Spleen (tissue), 7 donors: ENCODE results near the gene PDPR.
"Not testable (repeated sequence)": the region's sequence is repeated elsewhere in the genome, so short reads cannot be mapped to it uniquely, and the experiment has no call there.

Source experiments
- CTCF ChIP-seq, 11 experiments: fragments of 200-600 bp in 7 of 11; fragments of 450-650 bp in 4 of 11; sonication (generic) in 4 of 11; IDR thresholded peaks in 8 of 11; conservative IDR thresholded peaks in 3 of 11; 1 replicate in 7 of 11; 2 replicates in 4 of 11; pipeline versions ENCODE4 v1.4.0 to v1.8.0; 2016 to 2021; ENCODE audit warnings: antibody characterized with exemption in 11 of 11, inconsistent platforms in 4 of 11, mild to moderate bottlenecking in 1 of 11
- POLR2A ChIP-seq, 3 donors: fragments of 450-650 bp; IDR thresholded peaks; one replicate each; pipeline ENCODE4 v1.5.1; 2017; ENCODE audit warnings: antibody characterized with exemption in 3 of 3, mild to moderate bottlenecking in 1 of 3
- POLR2AphosphoS5 ChIP-seq, 3 donors: sonication (generic); formaldehyde crosslinking; IDR thresholded peaks; one replicate each; pipeline ENCODE4 v1.5.1; 2017; ENCODE audit warnings: antibody characterized with exemption in 3 of 3
- donor health status: DM: no; HTN: no; CAD: no; lungs with moderate emphysema.
- donor health status: DM: no; HTN: no; CAD: no.
- donor health status: DM: no; HTN: no; CAD: no.

- TF ChIP-seq CTCF (IDR thresholded peaks at IDR 0.05 in 8 of 11, conservative IDR thresholded peaks at IDR 0.05 in 3 of 11); POLR2AphosphoS5 (IDR thresholded peaks at IDR 0.05); POLR2A (IDR thresholded peaks at IDR 0.05): not testable (repeated sequence)
Observed at GRCh38 chr16:70083931-70084330, 30.2 kb upstream of the PDPR start.
